Gastrocnemius medialis (tissue), 4 donors: ENCODE data around the gene CUL1.

ENCODE experiments used
- CTCF ChIP-seq, 5 experiments: fragments of 450-650 bp in 3 of 5; fragments of 200-600 bp in 2 of 5; sonication (generic) in 2 of 5; IDR thresholded peaks in 4 of 5; conservative IDR thresholded peaks in 1 of 5; 1 replicate in 4 of 5; 2 replicates in 1 of 5; pipeline ENCODE4 v1.5.1; 2016 to 2019; ENCODE audit warnings: antibody characterized with exemption in 5 of 5, mild to moderate bottlenecking in 3 of 5, moderate library complexity in 3 of 5
- POLR2A ChIP-seq, 2 donors: fragments of 450-650 bp; IDR thresholded peaks; one replicate each; pipeline ENCODE4 v1.6.1; 2017; ENCODE audit warnings: antibody characterized with exemption in 2 of 2, mild to moderate bottlenecking in 2 of 2, moderate library complexity in 2 of 2

DNA sequence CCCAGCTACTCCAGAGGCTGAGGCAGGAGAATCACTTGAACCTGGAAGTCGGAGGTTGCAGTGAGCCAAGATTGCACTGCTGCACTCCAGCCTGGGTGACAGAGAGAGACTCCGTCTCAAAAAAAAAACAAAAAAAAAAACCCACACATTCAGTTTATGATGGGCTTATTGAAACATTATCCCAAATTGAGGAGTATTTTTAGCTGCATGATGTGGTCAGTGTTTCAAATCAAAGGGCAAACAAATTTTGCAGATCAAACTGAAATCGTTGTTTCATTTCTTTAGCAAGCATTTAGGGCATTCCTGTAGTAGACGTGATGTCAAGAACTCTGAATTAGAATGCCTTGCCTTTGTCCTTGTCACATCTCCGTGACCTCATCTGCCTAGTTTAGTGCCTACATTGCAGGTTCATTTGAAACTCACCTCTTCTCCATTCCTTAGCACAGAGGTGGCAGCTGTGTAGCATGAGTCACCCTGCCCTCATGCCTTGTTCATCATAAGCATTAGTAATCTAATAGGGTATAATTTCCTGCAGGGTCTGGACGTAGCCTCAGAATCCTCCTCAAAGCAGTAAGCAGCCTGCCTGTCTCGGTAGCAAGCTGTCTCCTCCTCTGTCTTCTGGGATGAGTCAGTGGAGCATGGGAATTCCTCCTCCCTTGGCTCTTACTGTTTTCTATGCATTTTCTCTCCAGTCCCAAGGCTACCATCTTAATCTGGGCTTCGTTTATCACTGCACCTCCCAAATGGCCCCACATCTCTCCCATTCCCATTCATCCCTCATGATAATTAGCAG is 73.8 kb downstream of the CUL1 start:
- TF ChIP-seq POLR2A (IDR thresholded peaks at IDR 0.05) (no peak), CTCF (IDR thresholded peaks at IDR 0.05 in 4 of 5, conservative IDR thresholded peaks at IDR 0.05 in 1 of 5) (no peak)
